Measurements from ENCODE around the gene PHLPP1.

DNA sequence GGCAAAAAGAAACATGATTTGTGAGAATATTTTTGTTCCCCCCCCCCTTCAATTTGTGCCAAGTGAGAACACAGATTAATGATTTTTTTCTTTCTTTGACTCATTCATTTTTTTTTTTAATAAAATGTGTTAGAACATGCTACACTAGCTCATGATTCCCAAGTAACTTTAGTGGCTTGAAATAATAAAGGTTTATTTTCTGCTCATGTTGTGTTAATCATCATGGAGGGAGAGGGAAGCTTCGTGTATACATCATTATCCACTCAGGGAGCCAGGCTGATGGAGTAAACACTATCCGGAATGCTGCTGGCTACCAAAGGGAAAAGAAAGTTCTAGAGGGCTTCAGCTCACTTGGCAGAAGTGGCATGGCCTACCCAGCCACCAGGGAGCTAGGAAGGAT, 40.6 kb downstream of the PHLPP1 start:
- TF ChIP-seq EZH2 (IDR thresholded peaks at IDR 0.05) (no peak), POLR2AphosphoS5 (IDR thresholded peaks at IDR 0.05; ENCODE audit: borderline replicate concordance, low read depth, low read length) (no peak), FOXP2 (optimal IDR thresholded peaks at IDR 0.05; ENCODE audit: control extremely low read depth, extremely low read length, insufficient read depth) (no peak)
